ENCODE results near the gene MRPL48.
"Not testable (repeated sequence)": the region's sequence is repeated elsewhere in the genome, so short reads cannot be mapped to it uniquely, and the experiment has no call there.

Gene MRPL48

GRCh38 chr11:73876424-73877310 lies 89.0 kb downstream of the MRPL48 start, which contains the start of the genes COA4 and PAAF1:
Gene COA4 (minus strand): TSS chr11:73876846. CDS start chr11:73873378, 3,468 bp downstream.
Gene PAAF1 (plus strand): TSS chr11:73876999. CDS start chr11:73877022, 23 bp downstream.
- ChIA-PET POLR2A (ENCODE audit: low non-redundant PET) (no interaction called here), CTCF (interaction anchor here (1.0 kb wide), 1 partner anchor 24 kb away, joined by 6 read pairs; no protein-coding TSS in a partner anchor)
- peak; percentile 97 for DNase-seq (ENCODE audit: low spot score)
- peak within 1 kb of the TSS; percentile 92 for H3K27ac ChIP-seq
- TF ChIP-seq CTCF (conservative IDR thresholded peaks at IDR 0.05; ENCODE audit: low read depth) = no peak

GRCh38 chr11:73878771-73879170 lies 91.1 kb downstream of the MRPL48 start:
- ChIA-PET CTCF (interaction anchor here (0.6 kb wide), 2 partner anchors 81 to 358 kb away, joined by 4 to 8 read pairs; no protein-coding TSS in a partner anchor), POLR2A (ENCODE audit: low non-redundant PET) (no interaction called here)
- DNase-seq (ENCODE audit: low spot score) = no peak
- no peak for TF ChIP-seq CTCF (conservative IDR thresholded peaks at IDR 0.05; ENCODE audit: low read depth)
- no peak overlapping the region for H3K27ac ChIP-seq

GRCh38 chr11:73880449-73880848 lies 92.8 kb downstream of the MRPL48 start:
- H3K27ac ChIP-seq; POLR2A ChIA-PET (ENCODE audit: low non-redundant PET); DNase-seq (ENCODE audit: low spot score): not testable (repeated sequence)
- CTCF ChIA-PET = interaction anchor here (0.6 kb wide), 1 partner anchor 14 kb away, joined by 4 read pairs; no protein-coding TSS in a partner anchor

- no peak for DNase-seq (ENCODE audit: low spot score)
- ChIA-PET POLR2A (ENCODE audit: low non-redundant PET) (no interaction called here), CTCF (no interaction called here)
- no peak for TF ChIP-seq CTCF (conservative IDR thresholded peaks at IDR 0.05; ENCODE audit: low read depth)
- H3K27ac ChIP-seq = no peak overlapping the region
These were observed 96.2 kb downstream of the MRPL48 start for GRCh38 chr11:73883856-73884255.

GRCh38 chr11:73888244-73888643 lies 100.6 kb downstream of the MRPL48 start:
- no peak for DNase-seq (ENCODE audit: low spot score)

GRCh38 chr11:73889019-73889418 lies 101.3 kb downstream of the MRPL48 start:
- POLR2A ChIA-PET (ENCODE audit: low non-redundant PET) = no interaction called here
- CTCF ChIA-PET = interaction anchor here (0.8 kb wide), 1 partner anchor 548 kb away, joined by 3 read pairs; no protein-coding TSS in a partner anchor

More at GRCh38 chr11:73888244-73888643, 100.6 kb downstream of the MRPL48 start:
- no peak for TF ChIP-seq CTCF (conservative IDR thresholded peaks at IDR 0.05; ENCODE audit: low read depth)
- ChIA-PET CTCF (no interaction called here), POLR2A (ENCODE audit: low non-redundant PET) (no interaction called here)
- no peak overlapping the region for H3K27ac ChIP-seq

More at GRCh38 chr11:73889019-73889418, 101.3 kb downstream of the MRPL48 start:
- peak; percentile 31 for DNase-seq (ENCODE audit: low spot score)
- TF ChIP-seq CTCF (conservative IDR thresholded peaks at IDR 0.05; ENCODE audit: low read depth) = no peak
- H3K27ac ChIP-seq = no peak overlapping the region
